Retinal pigment epithelial cell (primary cell): ENCODE results near the gene MCM8.
A peak's percentile ranks its signal among the peaks of the same experiment; 100 is the strongest.

Source experiments
- DNase-seq: peaks from one replicate; pipeline ENCODE4 v3.0.0-alpha.2; 2010; ENCODE audit warnings: low read depth
- H3K4me3 ChIP-seq: 2 replicates; pipeline ENCODE4 v1.5.1; 2011; ENCODE audit warnings: mild to moderate bottlenecking, low read length, control low read depth, moderate library complexity
- TF ChIP-seq, protein P1 (sequence below): conservative IDR thresholded peaks from 2 replicates; pipeline ENCODE4 v1.5.1; 2011; ENCODE audit warnings: low read depth, low read length, control low read depth, inconsistent platforms

The MCM8 gene

DNA sequence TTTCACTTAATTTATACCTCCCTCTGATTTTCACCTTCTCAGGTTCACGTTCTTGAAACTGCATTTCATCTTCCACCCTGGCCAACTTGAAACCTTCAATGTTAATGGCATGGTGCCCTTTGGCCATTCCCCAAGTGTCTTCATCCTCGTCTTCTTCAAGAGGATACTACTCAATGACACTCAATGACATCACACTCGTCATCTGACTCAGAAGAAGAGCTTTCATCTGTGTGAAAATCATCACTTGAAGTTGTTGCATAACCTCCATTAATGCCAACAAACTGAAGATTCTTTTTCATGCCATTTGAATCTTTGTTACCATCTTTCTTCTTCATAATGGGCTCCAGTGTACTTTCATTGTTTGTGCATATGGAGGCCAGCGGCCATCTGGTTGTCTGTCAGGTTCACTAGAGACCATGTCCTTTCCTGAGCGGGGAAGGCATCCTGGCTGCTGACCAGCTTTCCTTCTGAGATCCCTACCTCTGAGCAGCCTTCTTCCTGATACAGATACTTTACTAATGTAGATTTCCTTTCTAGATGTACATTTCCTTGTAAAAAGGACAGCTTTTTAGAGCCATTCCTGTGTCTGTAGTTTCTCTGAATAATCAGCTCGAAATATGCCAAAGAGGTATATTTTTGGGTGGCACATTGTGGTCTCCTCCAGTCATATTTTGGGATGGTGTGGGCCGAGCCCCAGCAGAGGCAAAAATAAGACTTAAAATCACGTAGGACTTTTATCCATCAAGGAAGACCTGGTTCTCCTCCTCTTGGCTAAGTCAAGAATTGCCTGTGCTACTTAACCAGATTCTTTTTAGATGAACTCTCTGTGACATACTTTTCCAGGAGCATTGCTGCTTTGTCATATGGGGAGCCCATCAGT is 21.4 kb upstream of the MCM8 start:
- TF ChIP-seq, protein P1, sequence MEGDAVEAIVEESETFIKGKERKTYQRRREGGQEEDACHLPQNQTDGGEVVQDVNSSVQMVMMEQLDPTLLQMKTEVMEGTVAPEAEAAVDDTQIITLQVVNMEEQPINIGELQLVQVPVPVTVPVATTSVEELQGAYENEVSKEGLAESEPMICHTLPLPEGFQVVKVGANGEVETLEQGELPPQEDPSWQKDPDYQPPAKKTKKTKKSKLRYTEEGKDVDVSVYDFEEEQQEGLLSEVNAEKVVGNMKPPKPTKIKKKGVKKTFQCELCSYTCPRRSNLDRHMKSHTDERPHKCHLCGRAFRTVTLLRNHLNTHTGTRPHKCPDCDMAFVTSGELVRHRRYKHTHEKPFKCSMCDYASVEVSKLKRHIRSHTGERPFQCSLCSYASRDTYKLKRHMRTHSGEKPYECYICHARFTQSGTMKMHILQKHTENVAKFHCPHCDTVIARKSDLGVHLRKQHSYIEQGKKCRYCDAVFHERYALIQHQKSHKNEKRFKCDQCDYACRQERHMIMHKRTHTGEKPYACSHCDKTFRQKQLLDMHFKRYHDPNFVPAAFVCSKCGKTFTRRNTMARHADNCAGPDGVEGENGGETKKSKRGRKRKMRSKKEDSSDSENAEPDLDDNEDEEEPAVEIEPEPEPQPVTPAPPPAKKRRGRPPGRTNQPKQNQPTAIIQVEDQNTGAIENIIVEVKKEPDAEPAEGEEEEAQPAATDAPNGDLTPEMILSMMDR: no peak
- DNase-seq: no peak
- no peak overlapping the region for H3K4me3 ChIP-seq

DNA sequence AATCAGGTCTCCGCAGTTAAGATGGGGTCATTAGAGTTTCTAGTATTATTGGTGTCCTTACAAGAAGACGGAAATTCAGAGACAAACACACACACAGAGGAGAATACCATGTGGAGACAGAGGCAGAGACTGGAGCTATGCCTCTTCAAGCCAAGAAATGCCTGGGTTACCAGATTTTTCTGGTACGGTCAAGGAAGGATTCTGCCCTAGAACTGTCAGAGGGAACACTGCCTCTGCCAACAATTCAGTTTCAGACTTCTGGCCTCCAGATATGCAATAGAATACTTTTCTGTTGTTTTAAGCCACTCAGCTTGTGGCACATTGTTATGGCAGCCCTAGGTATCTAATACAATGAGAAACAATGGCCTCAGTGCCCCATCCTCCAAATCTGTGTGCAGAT is 19.0 kb upstream of the MCM8 start:
- TF ChIP-seq, protein P1: no peak
- no peak overlapping the region for H3K4me3 ChIP-seq
- no peak for DNase-seq

DNA sequence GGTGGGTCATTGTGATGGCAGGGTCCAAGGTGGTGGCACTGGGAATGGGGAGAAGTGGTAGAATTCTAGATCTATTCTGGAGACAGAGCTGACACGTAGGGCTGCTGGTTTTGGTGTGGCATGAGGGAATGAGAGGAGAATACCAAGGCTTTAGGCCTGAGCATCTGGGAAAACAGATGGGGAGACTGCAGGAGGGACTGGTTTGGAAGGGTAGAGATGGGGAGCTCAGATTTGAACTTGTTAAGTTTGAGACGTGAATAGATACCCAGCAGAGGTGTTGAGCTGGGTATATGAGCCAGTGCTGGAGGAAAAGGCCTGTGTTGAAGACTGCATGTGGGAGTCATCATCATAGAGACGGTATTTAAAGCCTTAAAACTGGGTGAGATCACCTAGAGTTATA is 17.7 kb upstream of the MCM8 start:
- TF ChIP-seq, protein P1: no peak
- DNase-seq: no peak
- no peak overlapping the region for H3K4me3 ChIP-seq

DNA sequence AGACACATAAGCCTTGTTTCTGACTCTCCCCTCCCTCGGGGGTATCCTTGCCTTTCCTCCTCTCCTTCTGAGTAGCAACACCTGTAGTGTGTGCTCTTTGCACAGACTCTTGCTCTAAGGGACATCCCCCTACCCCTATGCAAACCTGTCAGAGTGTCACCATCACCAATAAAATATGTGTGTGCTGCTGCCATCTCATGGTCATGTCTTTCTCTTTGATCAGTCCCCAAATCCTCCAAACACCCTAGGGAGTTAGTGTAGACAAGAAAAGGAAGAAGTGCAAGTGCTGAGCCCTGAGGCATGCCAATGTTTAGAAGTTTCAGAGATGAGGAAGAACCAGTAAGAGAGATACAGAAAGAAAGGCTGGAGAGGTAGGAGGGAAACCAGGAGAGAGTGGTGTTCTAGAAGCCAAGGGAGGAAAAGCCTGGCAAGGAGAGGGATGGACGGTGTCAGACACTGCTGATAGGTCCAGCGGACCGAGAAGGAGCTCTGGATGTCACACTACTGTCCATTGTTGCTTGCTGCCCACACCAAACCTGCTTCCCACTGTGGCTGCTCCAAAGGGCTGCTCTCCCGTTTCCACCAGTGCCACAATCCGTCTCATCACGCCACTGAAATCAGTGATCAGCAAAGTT is 16.5 kb upstream of the MCM8 start:
- no peak overlapping the region for H3K4me3 ChIP-seq
- no peak for DNase-seq
- TF ChIP-seq, protein P1: peak; percentile 32

DNA sequence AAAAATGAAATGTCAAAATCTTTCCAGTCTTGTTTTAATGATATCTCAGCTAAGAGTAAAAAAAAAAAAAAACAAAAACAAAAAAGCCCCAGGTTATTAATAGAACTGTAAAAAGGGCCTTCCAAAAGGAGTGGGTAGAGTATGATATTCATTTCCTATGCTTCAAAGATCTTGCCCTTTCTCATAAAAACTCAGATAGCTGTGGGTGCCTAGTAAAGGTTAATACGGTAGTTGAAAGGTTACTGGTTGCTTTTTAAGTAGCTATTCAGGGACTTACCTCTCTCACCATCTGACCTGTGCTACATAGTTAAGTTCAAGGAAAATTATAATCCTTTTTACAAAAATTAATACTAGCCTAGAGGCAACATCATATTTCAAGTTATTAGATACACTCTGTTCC is 15.1 kb upstream of the MCM8 start:
- TF ChIP-seq, protein P1: no peak
- no peak for DNase-seq
- no peak overlapping the region for H3K4me3 ChIP-seq

DNA sequence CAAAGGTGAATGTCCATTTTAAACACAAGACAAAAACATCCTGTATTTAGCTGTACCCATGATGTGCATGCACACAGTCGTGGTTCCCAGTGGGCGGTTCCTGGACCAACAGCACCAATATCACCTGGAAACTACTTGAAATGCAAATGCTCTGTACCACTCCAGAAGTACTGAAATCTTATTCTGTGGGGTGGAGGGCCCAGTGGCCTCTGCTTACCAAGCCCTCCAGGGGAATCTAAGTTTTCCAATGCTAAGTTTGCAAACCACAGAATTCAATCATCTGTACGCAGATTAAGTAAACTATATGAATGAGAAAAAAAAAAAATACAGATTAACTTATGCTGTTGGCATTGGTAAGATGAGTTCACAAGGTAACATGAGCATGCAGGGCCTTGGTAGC is 14.2 kb upstream of the MCM8 start:
- no peak for DNase-seq
- H3K4me3 ChIP-seq: no peak overlapping the region
- TF ChIP-seq, protein P1: no peak
